ENCODE results near the gene ZSCAN12.

The ZSCAN12 gene

DNA sequence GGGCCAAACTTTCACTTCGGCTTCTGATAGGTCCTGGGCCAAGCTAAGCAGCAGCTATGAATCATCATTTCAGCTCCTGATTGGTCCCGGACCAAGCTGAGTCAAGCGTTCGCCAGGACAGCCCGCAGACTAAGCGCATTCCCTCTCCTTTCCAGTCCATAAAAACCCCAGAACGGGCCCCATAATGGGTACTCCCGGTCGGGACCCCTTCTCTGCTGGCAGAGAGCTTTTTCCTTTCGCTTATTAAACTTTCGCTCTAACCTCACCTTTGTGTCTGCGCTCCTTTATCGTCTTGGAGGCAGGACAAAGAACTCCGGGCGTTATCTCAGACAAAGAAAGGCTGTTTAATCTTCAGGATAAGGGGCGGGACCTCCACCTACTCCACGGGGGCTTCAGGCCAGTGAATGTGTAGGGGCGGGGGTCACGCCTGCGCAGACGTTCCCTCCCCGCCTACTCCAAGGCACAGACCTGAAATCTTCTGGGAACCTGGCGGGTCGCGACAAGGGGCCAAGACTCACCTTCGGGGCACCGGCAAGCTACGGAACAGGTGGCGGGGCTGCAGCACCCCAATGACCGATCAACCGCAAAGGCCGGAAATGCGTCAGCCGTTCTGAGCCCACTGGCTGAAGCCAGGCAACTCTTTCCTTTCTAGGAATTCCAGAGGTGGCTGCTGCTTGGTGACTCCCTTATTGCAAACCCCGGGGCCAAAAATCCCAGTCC, 63.8 kb downstream of the ZSCAN12 start, which contains the start of gene ZSCAN31:
TSS of gene ZSCAN31 (minus strand) at position 585 of the 720 bp plus-strand sequence. CDS start 6,465 bp downstream, outside the sequence.
- Histone ChIP-seq H3K36me3 (ENCODE audit: control insufficient read depth, insufficient read depth, low read length) (no peaks in the 10 kb centered on the region), H3K4me3 (replicated peaks; ENCODE audit: low read depth, low read length) (peak within 1 kb of the TSS; percentile 81), H3K27me3 (replicated peaks; ENCODE audit: control insufficient read depth, insufficient read depth, low read length) (no peaks in the 10 kb centered on the region)
- TF ChIP-seq CTCF (IDR thresholded peaks at IDR 0.05; ENCODE audit: insufficient read depth, low read length, poor library complexity, severe bottlenecking), result no peak
- peak; percentile 82 for DNase-seq (ENCODE audit: extremely low read depth, insufficient read length)

DNA sequence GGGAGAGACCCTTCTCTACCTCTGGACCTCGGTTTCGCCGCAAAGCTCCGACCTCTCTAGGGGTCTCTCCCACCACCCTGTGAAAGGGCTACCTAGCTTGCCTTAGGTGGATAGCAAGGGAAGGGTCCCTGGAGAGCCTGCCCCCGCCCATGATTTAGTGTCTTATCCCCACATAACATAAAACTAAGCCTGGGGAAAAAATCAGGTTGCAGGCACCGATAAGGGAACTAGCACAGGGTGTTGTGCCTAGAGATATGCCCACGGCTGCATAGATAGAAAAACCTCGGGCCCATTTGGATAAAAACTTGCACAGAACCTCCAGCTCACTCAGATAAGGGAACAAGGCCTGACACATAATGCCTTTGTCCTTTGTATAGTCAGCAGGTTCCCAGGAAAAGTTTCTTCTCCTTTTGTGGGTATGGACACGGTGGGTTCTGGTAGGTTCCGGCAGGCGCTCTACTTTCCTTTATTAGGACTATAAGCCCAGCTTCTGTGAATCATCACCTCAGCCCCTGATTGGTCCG, 64.4 kb downstream of the ZSCAN12 start:
- no peaks in the 10 kb centered on the region for H3K36me3 ChIP-seq (ENCODE audit: control insufficient read depth, insufficient read depth, low read length)
- no peak for TF ChIP-seq CTCF (IDR thresholded peaks at IDR 0.05; ENCODE audit: insufficient read depth, low read length, poor library complexity, severe bottlenecking)
- H3K27me3 ChIP-seq (replicated peaks; ENCODE audit: control insufficient read depth, insufficient read depth, low read length), result no peaks in the 10 kb centered on the region
- DNase-seq (ENCODE audit: extremely low read depth, insufficient read length), result no peak
- peak overlapping the region; percentile 81 for H3K4me3 ChIP-seq (replicated peaks; ENCODE audit: low read depth, low read length)

DNA sequence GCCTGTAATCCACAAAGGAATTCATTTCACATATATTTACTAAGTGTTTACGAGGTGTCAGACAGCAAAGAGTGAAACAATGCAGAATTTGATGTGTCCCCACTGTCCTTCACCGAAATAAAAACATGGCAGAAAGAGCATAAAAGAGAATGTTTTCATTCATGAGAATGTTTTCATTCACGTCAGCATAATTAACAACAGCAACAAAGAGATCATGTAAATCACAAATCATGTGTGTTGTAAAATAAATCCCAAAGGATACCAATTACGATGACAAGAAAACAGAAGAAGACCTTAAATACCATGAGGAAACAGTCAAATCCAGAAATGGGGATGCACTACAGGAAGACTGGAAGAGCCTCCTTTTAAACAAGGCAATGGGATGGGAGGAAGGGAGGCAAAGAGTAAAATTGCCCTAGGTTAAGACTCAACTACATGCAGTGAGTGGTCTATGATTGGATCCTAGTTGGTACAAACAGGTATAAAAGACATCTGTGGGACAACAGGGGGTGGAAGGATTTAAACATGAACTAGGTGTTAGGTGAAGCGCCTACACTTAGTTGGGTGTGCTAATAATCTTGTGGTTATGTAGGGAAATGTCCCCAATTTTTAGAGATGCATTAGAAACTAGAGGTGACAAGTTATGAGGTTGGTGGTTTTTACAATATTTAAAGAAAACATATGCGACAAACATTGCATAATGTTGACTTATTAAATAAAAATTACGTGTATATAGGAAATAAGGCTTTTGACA, 65.1 kb downstream of the ZSCAN12 start:
- Histone ChIP-seq H3K4me3 (replicated peaks; ENCODE audit: low read depth, low read length) (no peak overlapping the region), H3K27me3 (replicated peaks; ENCODE audit: control insufficient read depth, insufficient read depth, low read length) (no peaks in the 10 kb centered on the region), H3K36me3 (ENCODE audit: control insufficient read depth, insufficient read depth, low read length) (no peaks in the 10 kb centered on the region)
- no peak for DNase-seq (ENCODE audit: extremely low read depth, insufficient read length)
- TF ChIP-seq CTCF (IDR thresholded peaks at IDR 0.05; ENCODE audit: insufficient read depth, low read length, poor library complexity, severe bottlenecking), result no peak

- H3K27me3 ChIP-seq (replicated peaks; ENCODE audit: control insufficient read depth, insufficient read depth, low read length), result no peaks in the 10 kb centered on the region
- no peaks in the 10 kb centered on the region for H3K36me3 ChIP-seq (ENCODE audit: control insufficient read depth, insufficient read depth, low read length)
- H3K4me3 ChIP-seq (replicated peaks; ENCODE audit: low read depth, low read length), result no peak overlapping the region
- DNase-seq (ENCODE audit: extremely low read depth, insufficient read length), result no peak
- TF ChIP-seq CTCF (IDR thresholded peaks at IDR 0.05; ENCODE audit: insufficient read depth, low read length, poor library complexity, severe bottlenecking), result no peak
Observed at GRCh38 chr6:28333599-28334018, 65.9 kb downstream of the ZSCAN12 start.

GRCh38 chr6:28333047-28333446, 66.5 kb downstream of the ZSCAN12 start:
- Histone ChIP-seq H3K27me3 (replicated peaks; ENCODE audit: control insufficient read depth, insufficient read depth, low read length) (no peaks in the 10 kb centered on the region), H3K36me3 (ENCODE audit: control insufficient read depth, insufficient read depth, low read length) (no peaks in the 10 kb centered on the region), H3K4me3 (replicated peaks; ENCODE audit: low read depth, low read length) (no peak overlapping the region)
- no peak for DNase-seq (ENCODE audit: extremely low read depth, insufficient read length)
- no peak for TF ChIP-seq CTCF (IDR thresholded peaks at IDR 0.05; ENCODE audit: insufficient read depth, low read length, poor library complexity, severe bottlenecking)

All from GM06990 (cell line).